HepG2 (cell line): Measurements from ENCODE around the gene TMEM229B. TPM values are rescaled to one million over a fixed set of nuclear protein-coding genes. Genes with fewer than 3 reads are reported as not detected.

Experiments
- ATAC-seq: fragments of 200-7000 bp; cut with Tn5 transposase; 3 replicates; pipeline ENCODE4 v1.9.1; 2020; ENCODE audit warnings: mild to moderate bottlenecking, moderate library complexity
- BruUV-seq: library from RNA; stranded (reverse); fragments of 400-500 nt; replicated peaks from 2 replicates; lab custom pipeline; 2021; lab: Mats Ljungman, UMichigan
- CTCF ChIA-PET: fragments of 300-600 bp; formaldehyde crosslinking; extraction: SDS; loops from one replicate; lab custom pipeline; 2021; ENCODE audit warnings: low total read pairs, inconsistent platforms, low intra/inter-chr PET ratio; lab: Yijun Ruan, JAX
- POLR2A ChIA-PET: fragments of 350-600 bp; sonication (Branson Sonifier 250); formaldehyde crosslinking; loops from one replicate; lab custom pipeline; 2020; ENCODE audit warnings: antibody characterized with exemption, inconsistent platforms; lab: Yijun Ruan, JAX
- DNase-seq: peaks from one replicate; pipeline ENCODE4 v3.0.0-alpha.2; 2015; ENCODE audit warnings: low spot score
- FAIRE-seq: peaks from 3 replicates; lab custom pipeline; 2011; peaks lifted over from hg19 to GRCh38; lab: Jason Lieb, UNC
- H2AFZ ChIP-seq: one replicate; pipeline ENCODE4 v1.6.1; 2011; ENCODE audit warnings: low read length, inconsistent platforms
- H3K27ac ChIP-seq: fragments of 300-600 bp; 3 replicates; pipeline ENCODE4 v1.8.0; 2011; ENCODE audit warnings: mixed run types, mild to moderate bottlenecking, mixed read lengths, low read length, inconsistent platforms; ENCODE audit not compliant: insufficient read depth; ENCODE audit errors: extremely low read length
- H3K27me3 ChIP-seq, 2 experiments: fragments of 200-600 bp in 1 of 2; 2 replicates in 1 of 2; 3 replicates in 1 of 2; pipeline versions ENCODE4 v1.6.0 to v1.8.0; 2011; ENCODE audit warnings: low read length in 2 of 2, mild to moderate bottlenecking in 2 of 2, moderate library complexity in 2 of 2, inconsistent platforms in 1 of 2; ENCODE audit not compliant: insufficient read depth in 2 of 2, control insufficient read depth in 1 of 2
- H3K36me3 ChIP-seq, 2 experiments: fragments of 200-600 bp in 1 of 2; replicated peaks in 1 of 2; 2 replicates in 1 of 2; 3 replicates in 1 of 2; pipeline versions ENCODE4 v1.5.1 to v1.8.0; 2011; ENCODE audit warnings: low read length in 2 of 2, inconsistent platforms in 1 of 2; ENCODE audit not compliant: insufficient read depth in 2 of 2, control insufficient read depth in 1 of 2
- H3K4me1 ChIP-seq: 2 replicates; pipeline ENCODE4 v1.5.1; 2012; ENCODE audit warnings: low read length, inconsistent platforms; ENCODE audit not compliant: insufficient read depth
- H3K4me2 ChIP-seq: 2 replicates; pipeline ENCODE4 v1.6.0; 2011; ENCODE audit warnings: low read depth, low read length, inconsistent platforms
- H3K4me3 ChIP-seq, 3 experiments: fragments of 200-600 bp in 1 of 3; sonication (generic), shearing (Covaris generic) in 1 of 3; replicated peaks in 1 of 3; 2 replicates each; pipeline ENCODE4 v1.5.1; 2011 to 2016; ENCODE audit warnings: low read length in 3 of 3, inconsistent platforms in 2 of 3, low read depth in 2 of 3, mild to moderate bottlenecking in 2 of 3, control low read depth in 1 of 3, mixed read lengths in 1 of 3; ENCODE audit not compliant: insufficient read depth in 1 of 3
- H3K79me2 ChIP-seq: one replicate; pipeline ENCODE4 v1.6.1; 2011; ENCODE audit warnings: low read length, inconsistent platforms; ENCODE audit not compliant: insufficient read depth
- H3K9ac ChIP-seq: 2 replicates; pipeline ENCODE4 v1.6.0; 2011; ENCODE audit warnings: mild to moderate bottlenecking, low read depth, low read length, inconsistent platforms; ENCODE audit not compliant: insufficient read depth
- H3K9me3 ChIP-seq: 2 replicates; pipeline ENCODE4 v1.5.1; 2012; ENCODE audit warnings: mild to moderate bottlenecking, low read length
- H4K20me1 ChIP-seq: 2 replicates; pipeline ENCODE4 v1.6.0; 2011; ENCODE audit warnings: inconsistent platforms, mild to moderate bottlenecking, low read length, moderate library complexity; ENCODE audit not compliant: insufficient read depth
- CENPX ChIP-seq: sonication (generic); formaldehyde crosslinking; IDR thresholded peaks from 2 replicates; pipeline ENCODE4 v1.9.0; 2021; ENCODE audit warnings: mild to moderate bottlenecking, missing genetic modification reagents, moderate library complexity
- GTF3A ChIP-seq: sonication (generic); formaldehyde crosslinking; conservative IDR thresholded peaks from 2 replicates; pipeline ENCODE4 v1.4.0; 2020; ENCODE audit warnings: mild to moderate bottlenecking, missing genetic modification reagents
- NONO ChIP-seq, 2 experiments: fragments of 450-650 bp in 1 of 2; sonication (generic) in 1 of 2; formaldehyde crosslinking in 1 of 2; IDR thresholded peaks in 1 of 2; conservative IDR thresholded peaks in 1 of 2; 2 replicates each; pipeline versions ENCODE4 v1.6.1 to v1.8.0; 2017 to 2022; ENCODE audit warnings: mild to moderate bottlenecking in 1 of 2, missing genetic modification reagents in 1 of 2, moderate library complexity in 1 of 2
- ZIK1 ChIP-seq: sonication (generic); formaldehyde crosslinking; IDR thresholded peaks from 2 replicates; pipeline ENCODE4 v1.5.0; 2020; ENCODE audit warnings: mild to moderate bottlenecking, low read depth, missing genetic modification reagents, borderline replicate concordance
- ZNF143 ChIP-seq: sonication (generic); formaldehyde crosslinking; IDR thresholded peaks from 2 replicates; pipeline ENCODE4 v1.4.0; 2020; ENCODE audit warnings: missing genetic modification reagents
- ZNF343 ChIP-seq: sonication (generic); formaldehyde crosslinking; IDR thresholded peaks from 2 replicates; pipeline ENCODE4 v1.4.0; 2020; ENCODE audit warnings: mild to moderate bottlenecking, missing genetic modification reagents
- ZNF484 ChIP-seq: sonication (generic); formaldehyde crosslinking; IDR thresholded peaks from 2 replicates; pipeline ENCODE4 v1.5.1; 2020; ENCODE audit warnings: mild to moderate bottlenecking, low read depth, missing genetic modification reagents, borderline replicate concordance
- WGBS: methylation state at CpG from one replicate; pipeline ENCODE4 v1.1.6; 2017; ENCODE audit warnings: low lambda C conversion rate; 5-methylcytosine and 5-hydroxymethylcytosine counted together
- in situ Hi-C: cut with HindIII; loops from 2 replicates; pipeline ENCODE4 v1.10.0; 2017; ENCODE audit warnings: low pct_unique_long_range_greater_than_20kb; ENCODE audit not compliant: extremely low pct_ligation_motif_present
- intact Hi-C: fragments of 100-400 bp; cut with micrococcal nuclease; formaldehyde crosslinking; loops from one replicate; pipeline ENCODE4 v1.10.0; 2022; ENCODE audit not compliant: unreplicated experiment
- polyA plus RNA-seq, 8 experiments: library from polyadenylated mRNA; depleted of rRNA in 3 of 8; stranded (reverse) in 7 of 8; unstranded in 1 of 8; fragments of >200 nt; fragmentation: Illumina TruSeq in 4 of 8; extraction: Trizol in 4 of 8; gene quantifications; 2 replicates each; pipeline versions ENCODE4 v1.2.1 to v1.2.3, GENCODE V29; 2011 to 2016; ENCODE audit warnings: low read depth in 4 of 8, missing spikeins in 1 of 8, mixed read lengths in 1 of 8; ENCODE audit not compliant: insufficient read depth in 1 of 8
- total RNA-seq, 5 experiments: library from RNA; depleted of rRNA; stranded (reverse); fragments of >200 nt; fragmentation: Illumina TruSeq; extraction: Trizol; gene quantifications; 2 replicates each; pipeline ENCODE4 v1.2.3, GENCODE V29; 2016; ENCODE audit warnings: low read depth in 1 of 5
- TF ChIP-seq, protein P1 (sequence below): sonication (generic); formaldehyde crosslinking; IDR thresholded peaks from 2 replicates; pipeline ENCODE4 v1.4.0; 2020; ENCODE audit warnings: missing genetic modification reagents, borderline replicate concordance
- TF ChIP-seq, protein P2 (sequence below): sonication (generic); formaldehyde crosslinking; conservative IDR thresholded peaks from 2 replicates; pipeline ENCODE4 v1.8.0; 2022; ENCODE audit warnings: mild to moderate bottlenecking, moderate library complexity, missing genetic modification reagents
- TF ChIP-seq, protein P3 (sequence below): sonication (generic); formaldehyde crosslinking; IDR thresholded peaks from 2 replicates; pipeline ENCODE4 v1.4.0; 2020; ENCODE audit warnings: missing genetic modification reagents
- TF ChIP-seq, protein P4 (sequence below): sonication (generic); formaldehyde crosslinking; IDR thresholded peaks from 2 replicates; pipeline ENCODE4 v1.8.0; 2022; ENCODE audit warnings: missing genetic modification reagents, mild to moderate bottlenecking, borderline replicate concordance

The TMEM229B gene
- total and polyA plus RNA-seq, 2 of the 13 experiments (the other 11 are each of a cell fraction or from before 2014, with no cell fraction given), result 0.69 to 1.1 TPM

DNA sequence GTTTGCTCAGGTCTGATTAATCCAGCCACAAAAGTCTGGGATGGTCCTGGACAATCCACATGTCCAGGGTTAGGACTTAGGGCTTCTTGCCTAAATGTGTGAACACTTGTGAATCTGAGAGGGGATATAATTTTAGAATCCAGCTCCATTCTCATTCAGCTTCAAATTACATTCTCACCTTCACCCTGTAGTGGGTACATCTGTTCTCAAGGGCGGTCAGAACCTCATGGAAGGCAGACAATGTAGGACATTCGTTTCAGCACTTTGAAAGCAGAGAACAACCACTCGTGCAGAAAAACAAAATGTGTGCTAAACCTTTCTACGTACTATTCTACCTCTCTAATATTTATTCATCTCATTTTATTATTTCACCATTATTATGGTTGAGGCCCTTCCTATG lies 1.2 kb downstream of the TMEM229B start (continued):
- TF ChIP-seq, protein P1, sequence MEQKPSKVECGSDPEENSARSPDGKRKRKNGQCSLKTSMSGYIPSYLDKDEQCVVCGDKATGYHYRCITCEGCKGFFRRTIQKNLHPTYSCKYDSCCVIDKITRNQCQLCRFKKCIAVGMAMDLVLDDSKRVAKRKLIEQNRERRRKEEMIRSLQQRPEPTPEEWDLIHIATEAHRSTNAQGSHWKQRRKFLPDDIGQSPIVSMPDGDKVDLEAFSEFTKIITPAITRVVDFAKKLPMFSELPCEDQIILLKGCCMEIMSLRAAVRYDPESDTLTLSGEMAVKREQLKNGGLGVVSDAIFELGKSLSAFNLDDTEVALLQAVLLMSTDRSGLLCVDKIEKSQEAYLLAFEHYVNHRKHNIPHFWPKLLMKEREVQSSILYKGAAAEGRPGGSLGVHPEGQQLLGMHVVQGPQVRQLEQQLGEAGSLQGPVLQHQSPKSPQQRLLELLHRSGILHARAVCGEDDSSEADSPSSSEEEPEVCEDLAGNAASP (CRISPR knock-in tag), result no peak
- no peak for TF ChIP-seq ZNF484
- TF ChIP-seq NONO (IDR thresholded peaks at IDR 0.05), result no peak
- TF ChIP-seq NONO (CRISPR knock-in tag; conservative IDR thresholded peaks at IDR 0.05), result no peak
- TF ChIP-seq ZNF143 (CRISPR knock-in tag), result no peak
- TF ChIP-seq, all 625 proteins: peak for 0

DNA sequence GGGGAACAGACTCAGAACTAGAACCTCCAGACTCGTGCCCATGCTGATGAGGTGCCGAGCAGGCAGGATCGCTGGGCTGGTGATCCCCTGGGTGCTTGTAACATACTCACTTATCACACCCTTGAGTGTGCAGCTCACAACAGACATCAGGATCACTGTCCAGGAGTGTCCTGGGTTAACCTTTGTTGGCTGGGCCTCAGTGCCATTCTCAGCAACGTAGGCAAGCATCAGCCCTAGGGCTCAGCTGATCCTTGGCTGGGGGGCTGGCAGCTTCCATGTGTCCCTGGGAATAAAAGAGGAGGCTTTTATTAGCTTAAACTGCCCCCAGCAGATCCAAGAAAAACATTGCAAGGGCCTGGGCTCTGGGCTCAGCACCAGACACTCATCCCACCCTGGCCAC lies 1.6 kb downstream of the TMEM229B start:
- Histone ChIP-seq H3K27ac (no peak overlapping the region), H3K4me2 (no peak overlapping the region), H3K9me3 (no peaks in the 10 kb centered on the region), H3K4me3 (no peak overlapping the region), H3K9ac (no peak overlapping the region), H3K36me3 (no peaks in the 10 kb centered on the region), H4K20me1 (no peaks in the 10 kb centered on the region), H2AFZ (no peak overlapping the region), H3K4me1 (peaks cover 18% of the 10 kb centered on the region), H3K79me2 (no peaks in the 10 kb centered on the region), H3K27me3 (peaks cover 0 to 9% of the 10 kb centered on the region in 2 experiments; a peak in 2 of 5 replicates)
- intact Hi-C loops, result no loop called here
- 80% methylated on average over 3 of the region's 4 CpGs for WGBS
- ChIA-PET CTCF (no interaction called here), POLR2A (no interaction called here)
- ATAC-seq (no peak), DNase-seq (no peak), FAIRE-seq (no peak)
- BruUV-seq, result no TSS peak
- in situ Hi-C loops, result no loop called here
- TF ChIP-seq, protein P2, sequence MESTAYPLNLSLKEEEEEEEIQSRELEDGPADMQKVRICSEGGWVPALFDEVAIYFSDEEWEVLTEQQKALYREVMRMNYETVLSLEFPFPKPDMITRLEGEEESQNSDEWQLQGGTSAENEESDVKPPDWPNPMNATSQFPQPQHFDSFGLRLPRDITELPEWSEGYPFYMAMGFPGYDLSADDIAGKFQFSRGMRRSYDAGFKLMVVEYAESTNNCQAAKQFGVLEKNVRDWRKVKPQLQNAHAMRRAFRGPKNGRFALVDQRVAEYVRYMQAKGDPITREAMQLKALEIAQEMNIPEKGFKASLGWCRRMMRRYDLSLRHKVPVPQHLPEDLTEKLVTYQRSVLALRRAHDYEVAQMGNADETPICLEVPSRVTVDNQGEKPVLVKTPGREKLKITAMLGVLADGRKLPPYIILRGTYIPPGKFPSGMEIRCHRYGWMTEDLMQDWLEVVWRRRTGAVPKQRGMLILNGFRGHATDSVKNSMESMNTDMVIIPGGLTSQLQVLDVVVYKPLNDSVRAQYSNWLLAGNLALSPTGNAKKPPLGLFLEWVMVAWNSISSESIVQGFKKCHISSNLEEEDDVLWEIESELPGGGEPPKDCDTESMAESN (CRISPR knock-in tag), result no peak
- TF ChIP-seq, protein P3, sequence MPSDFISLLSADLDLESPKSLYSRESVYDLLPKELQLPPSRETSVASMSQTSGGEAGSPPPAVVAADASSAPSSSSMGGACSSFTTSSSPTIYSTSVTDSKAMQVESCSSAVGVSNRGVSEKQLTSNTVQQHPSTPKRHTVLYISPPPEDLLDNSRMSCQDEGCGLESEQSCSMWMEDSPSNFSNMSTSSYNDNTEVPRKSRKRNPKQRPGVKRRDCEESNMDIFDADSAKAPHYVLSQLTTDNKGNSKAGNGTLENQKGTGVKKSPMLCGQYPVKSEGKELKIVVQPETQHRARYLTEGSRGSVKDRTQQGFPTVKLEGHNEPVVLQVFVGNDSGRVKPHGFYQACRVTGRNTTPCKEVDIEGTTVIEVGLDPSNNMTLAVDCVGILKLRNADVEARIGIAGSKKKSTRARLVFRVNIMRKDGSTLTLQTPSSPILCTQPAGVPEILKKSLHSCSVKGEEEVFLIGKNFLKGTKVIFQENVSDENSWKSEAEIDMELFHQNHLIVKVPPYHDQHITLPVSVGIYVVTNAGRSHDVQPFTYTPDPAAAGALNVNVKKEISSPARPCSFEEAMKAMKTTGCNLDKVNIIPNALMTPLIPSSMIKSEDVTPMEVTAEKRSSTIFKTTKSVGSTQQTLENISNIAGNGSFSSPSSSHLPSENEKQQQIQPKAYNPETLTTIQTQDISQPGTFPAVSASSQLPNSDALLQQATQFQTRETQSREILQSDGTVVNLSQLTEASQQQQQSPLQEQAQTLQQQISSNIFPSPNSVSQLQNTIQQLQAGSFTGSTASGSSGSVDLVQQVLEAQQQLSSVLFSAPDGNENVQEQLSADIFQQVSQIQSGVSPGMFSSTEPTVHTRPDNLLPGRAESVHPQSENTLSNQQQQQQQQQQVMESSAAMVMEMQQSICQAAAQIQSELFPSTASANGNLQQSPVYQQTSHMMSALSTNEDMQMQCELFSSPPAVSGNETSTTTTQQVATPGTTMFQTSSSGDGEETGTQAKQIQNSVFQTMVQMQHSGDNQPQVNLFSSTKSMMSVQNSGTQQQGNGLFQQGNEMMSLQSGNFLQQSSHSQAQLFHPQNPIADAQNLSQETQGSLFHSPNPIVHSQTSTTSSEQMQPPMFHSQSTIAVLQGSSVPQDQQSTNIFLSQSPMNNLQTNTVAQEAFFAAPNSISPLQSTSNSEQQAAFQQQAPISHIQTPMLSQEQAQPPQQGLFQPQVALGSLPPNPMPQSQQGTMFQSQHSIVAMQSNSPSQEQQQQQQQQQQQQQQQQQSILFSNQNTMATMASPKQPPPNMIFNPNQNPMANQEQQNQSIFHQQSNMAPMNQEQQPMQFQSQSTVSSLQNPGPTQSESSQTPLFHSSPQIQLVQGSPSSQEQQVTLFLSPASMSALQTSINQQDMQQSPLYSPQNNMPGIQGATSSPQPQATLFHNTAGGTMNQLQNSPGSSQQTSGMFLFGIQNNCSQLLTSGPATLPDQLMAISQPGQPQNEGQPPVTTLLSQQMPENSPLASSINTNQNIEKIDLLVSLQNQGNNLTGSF (CRISPR knock-in tag), result no peak
- TF ChIP-seq ZNF343 (CRISPR knock-in tag) (no peak), ZIK1 (CRISPR knock-in tag) (no peak), CENPX (CRISPR knock-in tag) (no peak), GTF3A (no peak)
- TF ChIP-seq, protein P4, sequence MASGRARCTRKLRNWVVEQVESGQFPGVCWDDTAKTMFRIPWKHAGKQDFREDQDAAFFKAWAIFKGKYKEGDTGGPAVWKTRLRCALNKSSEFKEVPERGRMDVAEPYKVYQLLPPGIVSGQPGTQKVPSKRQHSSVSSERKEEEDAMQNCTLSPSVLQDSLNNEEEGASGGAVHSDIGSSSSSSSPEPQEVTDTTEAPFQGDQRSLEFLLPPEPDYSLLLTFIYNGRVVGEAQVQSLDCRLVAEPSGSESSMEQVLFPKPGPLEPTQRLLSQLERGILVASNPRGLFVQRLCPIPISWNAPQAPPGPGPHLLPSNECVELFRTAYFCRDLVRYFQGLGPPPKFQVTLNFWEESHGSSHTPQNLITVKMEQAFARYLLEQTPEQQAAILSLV, result no peak
